ENCODE measurements around the gene HOXC10.

- no peak for TF ChIP-seq CTCF (IDR thresholded peaks at IDR 0.05)
- no peak for TF ChIP-seq POLR2A (IDR thresholded peaks at IDR 0.05)
Observed at GRCh38 chr12:54006559-54007220, 21.7 kb downstream of the HOXC10 start.
